ENCODE results near the gene ACP3.

GRCh38 chr3:132288357-132288756 is 28.9 kb upstream of the ACP3 start:
- no peak for TF ChIP-seq EP300 (IDR thresholded peaks at IDR 0.05)
- TF ChIP-seq, protein P1, sequence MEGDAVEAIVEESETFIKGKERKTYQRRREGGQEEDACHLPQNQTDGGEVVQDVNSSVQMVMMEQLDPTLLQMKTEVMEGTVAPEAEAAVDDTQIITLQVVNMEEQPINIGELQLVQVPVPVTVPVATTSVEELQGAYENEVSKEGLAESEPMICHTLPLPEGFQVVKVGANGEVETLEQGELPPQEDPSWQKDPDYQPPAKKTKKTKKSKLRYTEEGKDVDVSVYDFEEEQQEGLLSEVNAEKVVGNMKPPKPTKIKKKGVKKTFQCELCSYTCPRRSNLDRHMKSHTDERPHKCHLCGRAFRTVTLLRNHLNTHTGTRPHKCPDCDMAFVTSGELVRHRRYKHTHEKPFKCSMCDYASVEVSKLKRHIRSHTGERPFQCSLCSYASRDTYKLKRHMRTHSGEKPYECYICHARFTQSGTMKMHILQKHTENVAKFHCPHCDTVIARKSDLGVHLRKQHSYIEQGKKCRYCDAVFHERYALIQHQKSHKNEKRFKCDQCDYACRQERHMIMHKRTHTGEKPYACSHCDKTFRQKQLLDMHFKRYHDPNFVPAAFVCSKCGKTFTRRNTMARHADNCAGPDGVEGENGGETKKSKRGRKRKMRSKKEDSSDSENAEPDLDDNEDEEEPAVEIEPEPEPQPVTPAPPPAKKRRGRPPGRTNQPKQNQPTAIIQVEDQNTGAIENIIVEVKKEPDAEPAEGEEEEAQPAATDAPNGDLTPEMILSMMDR (IDR thresholded peaks at IDR 0.05), result no peak
- no peak for TF ChIP-seq POLR2A (IDR thresholded peaks at IDR 0.05)

Data from ovary (tissue), 3 donors.